HCT116 (cell line): ENCODE measurements around the gene CPM. TPM values are rescaled to one million over a fixed set of nuclear protein-coding genes. Genes with fewer than 3 reads are reported as not detected.

Experiments used
- ATAC-seq: fragments of 200-7000 bp; cut with Tn5 transposase; 2 replicates; pipeline ENCODE4 v1.9.1; 2020; ENCODE audit warnings: mild to moderate bottlenecking, moderate library complexity
- BruUV-seq: library from RNA; stranded (reverse); fragments of 400-500 nt; replicated peaks from 2 replicates; lab custom pipeline; 2021; lab: Mats Ljungman, UMichigan
- CTCF ChIA-PET: fragments of 300-600 bp; sonication (Branson Sonifier 250); formaldehyde crosslinking; loops from one replicate; lab custom pipeline; 2021; ENCODE audit warnings: antibody characterized with exemption; lab: Charles Lee
- POLR2A ChIA-PET: fragments of 300-600, 350-600 bp; sonication (Branson Sonifier 250); formaldehyde crosslinking; loops from one replicate; lab custom pipeline; 2021; ENCODE audit warnings: antibody characterized with exemption; lab: Charles Lee
- RAD21 ChIA-PET, 2 experiments: fragments of 300-600 bp; sonication (Branson Sonifier 250); formaldehyde crosslinking; loops; one replicate each; lab custom pipeline; 2023; ENCODE audit warnings: low total read pairs in 2 of 2; ENCODE audit not compliant: uncharacterized antibody in 2 of 2, unreplicated experiment in 2 of 2, low non-redundant PET in 1 of 2; lab: Charles Lee
- DNase-seq: peaks from one replicate; pipeline ENCODE4 v3.0.0-alpha.2; 2010; ENCODE audit warnings: low read depth, low spot score
- H2AFZ ChIP-seq: fragments of 200-600 bp; shearing (Covaris generic), sonication (generic); 2 replicates; pipeline ENCODE4 v1.6.1; 2017; ENCODE audit warnings: low read depth, mixed run types, mixed read lengths, antibody characterized with exemption, low read length; ENCODE audit not compliant: poor library complexity, severe bottlenecking
- H3K27ac ChIP-seq: 2 replicates; pipeline ENCODE4 v1.5.1; 2012; ENCODE audit warnings: low read depth, low read length
- H3K27me3 ChIP-seq: fragments of 200-600 bp; sonication (generic); 2 replicates; pipeline ENCODE4 v1.6.1; 2016; ENCODE audit warnings: mixed run types, low read length, mixed read lengths; ENCODE audit not compliant: insufficient read depth
- H3K36me3 ChIP-seq, 2 experiments: fragments of 200-500 bp in 1 of 2; fragments of 200-600 bp in 1 of 2; sonication (Bioruptor generic) in 1 of 2; sonication (generic) in 1 of 2; 2 replicates each; pipeline versions ENCODE4 v1.5.1 to v1.6.1; 2014 to 2016; ENCODE audit warnings: low read length in 2 of 2, inconsistent platforms in 1 of 2, mixed read lengths in 1 of 2, mixed run types in 1 of 2; ENCODE audit not compliant: insufficient read depth in 2 of 2, control insufficient read depth in 1 of 2
- H3K4me1 ChIP-seq, 2 experiments: fragments of 200-600 bp in 1 of 2; sonication (generic) in 1 of 2; 2 replicates each; pipeline versions ENCODE4 v1.5.1 to v1.6.1; 2012 to 2017; ENCODE audit warnings: low read length in 2 of 2, inconsistent platforms in 1 of 2, mild to moderate bottlenecking in 1 of 2, mixed read lengths in 1 of 2, mixed run types in 1 of 2, moderate library complexity in 1 of 2; ENCODE audit not compliant: insufficient read depth in 2 of 2, control insufficient read depth in 1 of 2
- H3K4me2 ChIP-seq: fragments of 200-600 bp; sonication (generic); 2 replicates; pipeline ENCODE4 v1.6.1; 2017; ENCODE audit warnings: mixed run types, low read length, mixed read lengths
- H3K4me3 ChIP-seq, 2 experiments: fragments of 200-600 bp in 1 of 2; sonication (generic) in 1 of 2; replicated peaks in 1 of 2; 2 replicates each; pipeline ENCODE4 v1.5.1; 2011 to 2016; ENCODE audit warnings: low read length in 2 of 2, control low read depth in 1 of 2, low read depth in 1 of 2, mild to moderate bottlenecking in 1 of 2, mixed read lengths in 1 of 2, mixed run types in 1 of 2
- H3K79me2 ChIP-seq: fragments of 200-600 bp; sonication (generic); 2 replicates; pipeline ENCODE4 v1.6.1; 2017; ENCODE audit warnings: mild to moderate bottlenecking, mixed run types, low read length, moderate library complexity, mixed read lengths; ENCODE audit not compliant: insufficient read depth
- H3K9ac ChIP-seq: fragments of 200-600 bp; sonication (generic); 2 replicates; pipeline ENCODE4 v1.6.1; 2016; ENCODE audit warnings: low read length, mixed read lengths
- H3K9me2 ChIP-seq: fragments of 200-600 bp; sonication (generic), shearing (Covaris generic); 2 replicates; pipeline ENCODE4 v1.6.1; 2017; ENCODE audit warnings: mixed run types, mild to moderate bottlenecking, moderate library complexity; ENCODE audit not compliant: insufficient read depth
- H3K9me3 ChIP-seq, 2 experiments: fragments of 200-500 bp in 1 of 2; fragments of 200-600 bp in 1 of 2; sonication (Bioruptor generic) in 1 of 2; sonication (generic) in 1 of 2; 2 replicates each; pipeline ENCODE4 v1.6.1; 2014 to 2017; ENCODE audit warnings: low read length in 2 of 2, mixed read lengths in 2 of 2, inconsistent platforms in 1 of 2, low read depth in 1 of 2, mild to moderate bottlenecking in 1 of 2, mixed run types in 1 of 2, moderate library complexity in 1 of 2; ENCODE audit not compliant: control insufficient read depth in 1 of 2, insufficient read depth in 1 of 2
- H4K20me1 ChIP-seq: fragments of 200-600 bp; sonication (generic), shearing (Covaris generic); 2 replicates; pipeline ENCODE4 v1.6.1; 2017; ENCODE audit warnings: mixed run types, mild to moderate bottlenecking, moderate library complexity; ENCODE audit not compliant: insufficient read depth
- ATF3 ChIP-seq: IDR thresholded peaks from 2 replicates; pipeline ENCODE4 v1.6.1; 2012
- CEBPB ChIP-seq: IDR thresholded peaks from 2 replicates; pipeline ENCODE4 v1.6.1; 2012; ENCODE audit warnings: low read depth
- CTCF ChIP-seq, 3 experiments: fragments of 200-600 bp in 1 of 3; sonication (generic) in 1 of 3; IDR thresholded peaks in 2 of 3; conservative IDR thresholded peaks in 1 of 3; 2 replicates each; pipeline ENCODE4 v1.5.1; 2012 to 2017; ENCODE audit warnings: low read depth in 2 of 3, low read length in 2 of 3, antibody characterized with exemption in 1 of 3, borderline replicate concordance in 1 of 3, control low read depth in 1 of 3, mild to moderate bottlenecking in 1 of 3, mixed read lengths in 1 of 3, mixed run types in 1 of 3, moderate library complexity in 1 of 3; ENCODE audit not compliant: insufficient read depth in 1 of 3
- EGR1 ChIP-seq: IDR thresholded peaks from 2 replicates; pipeline ENCODE4 v1.6.1; 2012; ENCODE audit warnings: low read depth
- ELF1 ChIP-seq: IDR thresholded peaks from 2 replicates; pipeline ENCODE4 v1.6.1; 2012; ENCODE audit warnings: low read depth, borderline replicate concordance
- EZH2 ChIP-seq: fragments of 200-600 bp; sonication (generic); IDR thresholded peaks from 2 replicates; pipeline ENCODE4 v1.6.1; 2017; ENCODE audit warnings: antibody characterized with exemption, mixed run types
- EZH2phosphoT487 ChIP-seq: fragments of 200-600 bp; IDR thresholded peaks from 2 replicates; pipeline ENCODE4 v1.6.1; 2018; ENCODE audit warnings: antibody characterized with exemption, borderline replicate concordance
- FOSL1 ChIP-seq: IDR thresholded peaks from 2 replicates; pipeline ENCODE4 v1.6.1; 2012; ENCODE audit warnings: low read depth
- JUND ChIP-seq: IDR thresholded peaks from 2 replicates; pipeline ENCODE4 v1.6.1; 2012
- POLR2AphosphoS5 ChIP-seq: IDR thresholded peaks from 2 replicates; pipeline ENCODE4 v1.6.1; 2011; ENCODE audit warnings: mild to moderate bottlenecking, low read depth, low read length, moderate library complexity
- REST ChIP-seq: IDR thresholded peaks from 2 replicates; pipeline ENCODE4 v1.6.1; 2012; ENCODE audit warnings: low read depth
- SIN3A ChIP-seq: IDR thresholded peaks from 2 replicates; pipeline ENCODE4 v1.6.1; 2012; ENCODE audit warnings: low read depth
- ZFX ChIP-seq: fragments of 450-650 bp; IDR thresholded peaks from 2 replicates; pipeline ENCODE4 v1.6.1; 2017
- intact Hi-C: fragments of 100-400 bp; cut with micrococcal nuclease; formaldehyde crosslinking; loops from 2 replicates; pipeline ENCODE4 v1.10.0; 2022
- total RNA-seq: library from RNA; stranded (reverse); gene quantifications from one replicate; pipeline ENCODE4 v1.2.1, GENCODE V29; 2021; ENCODE audit not compliant: unreplicated experiment
- TF ChIP-seq, protein P1 (sequence below): IDR thresholded peaks from 2 replicates; pipeline ENCODE4 v1.6.1; 2012

CPM gene
- total RNA-seq, 1 experiment from 2014 or later = 5.3 TPM

DNA sequence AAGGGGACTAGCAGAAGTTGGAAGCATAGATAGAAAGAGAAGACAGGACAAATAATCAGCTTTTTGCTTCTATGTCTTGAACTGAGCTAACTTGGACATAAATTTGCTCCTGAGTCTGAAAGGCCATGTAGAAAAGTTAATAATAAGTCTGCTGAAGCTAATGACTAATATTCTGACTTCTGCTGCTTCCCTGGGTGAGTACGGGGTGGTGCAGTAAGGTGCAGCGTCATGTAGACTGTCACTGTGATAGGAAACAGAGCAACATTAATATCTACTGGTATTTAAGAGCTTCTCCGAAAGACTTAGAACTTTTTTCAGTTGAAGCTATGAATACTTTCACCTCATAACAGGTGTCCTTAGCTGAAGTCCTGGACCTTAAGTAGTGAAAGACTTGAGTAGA lies 34.1 kb upstream of the CPM start:
- ChIA-PET POLR2A (no interaction called here), RAD21 (no interaction called here), CTCF (no interaction called here)
- TF ChIP-seq ATF3 = no peak
- TF ChIP-seq JUND = no peak
- TF ChIP-seq SIN3A = no peak
- TF ChIP-seq, protein P1, sequence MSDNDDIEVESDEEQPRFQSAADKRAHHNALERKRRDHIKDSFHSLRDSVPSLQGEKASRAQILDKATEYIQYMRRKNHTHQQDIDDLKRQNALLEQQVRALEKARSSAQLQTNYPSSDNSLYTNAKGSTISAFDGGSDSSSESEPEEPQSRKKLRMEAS = no peak
- no peak for TF ChIP-seq POLR2AphosphoS5
- TF ChIP-seq CTCF (IDR thresholded peaks at IDR 0.05 in 2 of 3, conservative IDR thresholded peaks at IDR 0.05 in 1 of 3; ENCODE audit: borderline replicate concordance in 1 of 3, insufficient read depth in 1 of 3, low read depth in 2 of 3, low read length in 2 of 3) = no peak
- TF ChIP-seq ZFX = no peak
- no peak for TF ChIP-seq CEBPB
- no peak for TF ChIP-seq EGR1
- no peak for TF ChIP-seq EZH2phosphoT487
- TF ChIP-seq ELF1 = no peak
- TF ChIP-seq REST = no peak
- no peak for TF ChIP-seq EZH2
- TF ChIP-seq FOSL1 = no peak
- Histone ChIP-seq H3K27ac (no peak overlapping the region), H3K79me2 (no peaks in the 10 kb centered on the region), H3K4me3 (no peak overlapping the region), H3K4me2 (no peak overlapping the region), H3K36me3 (no peaks in the 10 kb centered on the region), H3K4me1 (peaks cover 0 to 10% of the 10 kb centered on the region in 2 experiments; a peak in 2 of 4 replicates), H2AFZ (no peak overlapping the region), H3K9ac (no peak overlapping the region), H3K9me3 (no peaks in the 10 kb centered on the region), H3K9me2 (no peaks in the 10 kb centered on the region), H3K27me3 (no peaks in the 10 kb centered on the region), H4K20me1 (no peaks in the 10 kb centered on the region)
- no peak for ATAC-seq
- no peak for DNase-seq
- intact Hi-C loops = no loop called here
- BruUV-seq = no TSS peak
